SK-MEL-5 (cell line): ENCODE measurements around the gene NIF3L1. TPM values are rescaled to one million over a fixed set of nuclear protein-coding genes. Genes with fewer than 3 reads are reported as not detected.

ENCODE experiments used
- DNase-seq: peaks from one replicate; pipeline ENCODE4 v3.0.0-alpha.2; 2016; ENCODE audit warnings: low read depth, low spot score
- in situ Hi-C: cut with HindIII; loops from 2 replicates; pipeline ENCODE4 v1.10.0; 2016; ENCODE audit warnings: low sequenced_read_pairs, high pct_unique_total_duplicates, low pct_unique_long_range_greater_than_20kb
- small RNA-seq, 2 experiments: library from RNA; depleted of rRNA; stranded (forward); fragments of <200 nt; gene quantifications; one replicate each; pipeline ENCODE3, GENCODE V24; 2014
- total RNA-seq: library from RNA; depleted of rRNA; stranded (reverse); fragments of >200 nt; shearing (Covaris generic); gene quantifications from 2 replicates; pipeline ENCODE4 v1.2.3, GENCODE V29; 2014; rRNA removed

NIF3L1 gene
- total RNA-seq, 1 experiment from 2014 or later = 48.8 TPM

DNA sequence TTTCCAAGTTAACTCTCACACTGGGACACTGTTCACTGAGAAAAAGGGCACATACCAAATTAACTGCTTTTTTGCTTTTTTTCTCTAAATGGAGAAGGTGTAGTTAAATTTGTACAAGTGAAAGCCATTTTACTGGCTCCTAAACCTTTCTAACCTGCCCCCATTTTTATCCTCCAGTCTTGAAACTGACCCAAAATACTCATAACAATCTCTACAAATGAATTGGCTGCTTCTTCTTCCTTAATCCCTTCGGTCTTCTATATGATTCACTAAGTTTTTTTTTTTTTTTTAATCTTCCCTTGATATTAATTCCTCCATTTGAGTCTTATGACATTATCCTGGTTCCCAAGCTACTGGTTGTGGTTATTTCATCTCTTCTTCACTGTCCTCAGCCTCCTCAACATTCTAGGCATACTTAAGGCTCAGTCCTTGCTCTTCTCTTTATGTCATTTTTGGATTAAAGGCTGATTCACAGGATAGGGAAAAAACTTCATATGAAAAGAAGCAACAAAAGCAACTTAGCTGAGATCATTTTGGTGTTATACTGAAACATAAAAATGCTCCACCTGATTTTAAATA, 54.4 kb downstream of the NIF3L1 start:
- in situ Hi-C loops = no loop called here
- no peak for DNase-seq

DNA sequence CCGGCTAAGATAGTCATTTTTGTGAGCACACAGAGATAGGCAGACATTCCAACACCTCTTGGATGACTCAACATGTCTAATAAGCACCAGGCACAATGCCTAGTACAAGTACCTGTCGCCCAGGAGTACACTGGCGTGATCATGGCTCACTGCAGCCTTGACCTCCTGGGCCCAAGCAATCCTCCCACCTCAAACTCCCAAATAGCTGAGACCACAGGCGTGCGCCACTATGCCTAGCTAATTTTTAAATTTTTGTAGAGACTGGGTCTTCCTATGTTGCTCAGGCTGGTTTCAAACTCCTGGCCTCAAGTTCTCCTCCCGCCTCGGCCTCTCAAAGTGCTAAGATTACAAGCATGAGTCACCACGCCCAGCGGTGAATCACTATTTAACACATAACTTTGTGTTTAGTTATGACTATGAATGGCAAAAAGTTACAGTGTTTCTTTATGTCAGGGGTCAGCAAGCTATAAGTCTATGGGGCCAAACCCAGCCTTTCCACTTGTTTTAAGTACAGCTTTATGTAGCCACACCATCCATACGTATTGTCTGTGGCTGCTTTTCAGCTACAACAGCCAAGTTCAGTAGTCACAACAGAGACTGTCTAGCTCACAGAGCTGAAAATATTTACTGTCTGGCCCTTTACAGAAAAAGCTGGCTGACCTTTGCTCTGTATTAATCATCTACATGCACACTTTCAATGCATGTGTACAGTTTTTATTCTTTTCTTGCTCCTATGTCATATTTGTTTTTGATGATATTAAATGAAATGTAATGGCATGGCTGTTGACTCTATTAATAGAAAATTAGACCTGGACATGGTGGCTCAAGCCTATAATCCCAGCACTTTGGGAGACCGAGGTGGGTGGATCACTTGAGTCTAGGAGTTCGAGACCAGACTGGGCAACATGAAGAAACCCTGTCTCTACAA, 55.6 kb downstream of the NIF3L1 start:
- in situ Hi-C loops = no loop called here

DNA sequence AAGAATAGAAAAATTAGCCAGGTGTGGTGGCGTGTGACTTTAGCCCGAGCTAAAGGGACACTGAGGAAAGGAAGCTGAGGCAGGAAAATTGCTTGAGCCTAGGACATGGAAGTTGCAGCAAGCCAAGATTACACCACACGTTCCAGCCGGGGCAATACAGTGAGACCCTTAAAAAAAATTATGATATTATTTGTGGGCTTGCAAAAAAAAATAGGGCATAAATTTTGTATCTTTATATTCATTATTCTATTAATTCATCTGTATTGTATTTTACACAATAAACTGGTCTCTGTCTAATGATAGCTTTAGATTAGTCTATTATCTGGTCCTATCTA, 56.2 kb downstream of the NIF3L1 start:
- DNase-seq = no peak
- in situ Hi-C loops = no loop called here

More for the DNA sequence above, 55.6 kb downstream of the NIF3L1 start:
- no peak for DNase-seq

DNA sequence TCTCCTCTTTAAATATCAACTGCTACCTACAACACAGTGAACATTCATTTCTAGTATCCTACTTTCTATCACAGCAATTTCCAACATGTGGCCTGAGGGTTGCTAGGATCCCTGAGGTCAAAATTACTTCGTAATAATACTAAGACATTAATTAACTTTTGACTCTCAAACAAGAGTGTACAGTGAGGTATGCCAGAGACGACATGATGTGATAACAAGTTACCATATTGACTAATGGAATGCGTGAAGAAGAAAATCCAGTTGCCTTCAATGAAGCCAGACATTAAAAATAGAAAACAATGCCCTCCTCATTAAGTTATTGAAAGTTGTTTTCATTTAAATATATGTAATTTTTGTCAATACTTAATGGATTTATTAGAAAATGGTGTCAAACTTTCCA, 61.2 kb downstream of the NIF3L1 start:
- DNase-seq = no peak
- in situ Hi-C loops = no loop called here

Small RNA genes within 50 kb of the gene (small RNA-seq; reads per million reads assigned to genes)
- gene RF00019 (0 reads per million in 2 experiments), gene RNA5SP115 (0 to 0.14 reads per million in 2 experiments), gene RNU6-312P (0 reads per million in 2 experiments), gene RNU6-762P (0 reads per million in 2 experiments)

Other genes starting within 250 kb of the NIF3L1 start
- gene BZW1, start 77.5 kb upstream of the NIF3L1 start, total RNA-seq = 375 and 377 TPM in 2 replicates
- 66.8 and 67.0 TPM in 2 replicates for gene CLK1, start 24.7 kb upstream of the NIF3L1 start, total RNA-seq
- 33.0 and 35.8 TPM in 2 replicates for gene PPIL3, start 294 bp upstream of the NIF3L1 start, total RNA-seq
- 10.9 and 12.0 TPM in 2 replicates for gene ORC2, start 74.3 kb downstream of the NIF3L1 start, total RNA-seq
- 8.7 and 8.8 TPM in 2 replicates for gene HYCC2, start 182.3 kb downstream of the NIF3L1 start, total RNA-seq
- gene NDUFB3, start 182.6 kb downstream of the NIF3L1 start, total RNA-seq = 161 and 184 TPM in 2 replicates
- 35.2 and 38.5 TPM in 2 replicates for gene CFLAR, start 226.8 kb downstream of the NIF3L1 start, total RNA-seq